ENCODE results near the gene ZDHHC11B.

DNA sequence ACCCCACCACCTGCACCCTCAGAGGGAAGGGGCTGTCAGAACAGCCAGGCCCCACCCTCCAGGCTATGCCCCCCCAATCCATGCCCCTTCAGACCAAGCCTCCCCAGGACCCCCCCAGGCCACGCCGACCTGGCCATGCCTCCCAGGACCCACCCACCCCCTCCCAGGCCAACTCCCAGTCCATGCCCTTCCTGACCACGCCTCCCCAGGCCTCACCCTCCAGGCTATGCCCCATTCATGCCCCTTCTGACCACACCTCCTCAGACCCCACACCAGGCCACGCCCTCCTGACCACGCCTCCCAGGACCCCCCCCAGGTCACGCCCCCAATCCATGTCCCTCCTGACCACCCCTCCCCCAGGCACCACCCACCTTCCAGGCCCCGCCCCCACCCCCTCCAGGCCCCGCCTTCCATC, 119.0 kb downstream of the ZDHHC11B start:
- TF ChIP-seq, protein P1, sequence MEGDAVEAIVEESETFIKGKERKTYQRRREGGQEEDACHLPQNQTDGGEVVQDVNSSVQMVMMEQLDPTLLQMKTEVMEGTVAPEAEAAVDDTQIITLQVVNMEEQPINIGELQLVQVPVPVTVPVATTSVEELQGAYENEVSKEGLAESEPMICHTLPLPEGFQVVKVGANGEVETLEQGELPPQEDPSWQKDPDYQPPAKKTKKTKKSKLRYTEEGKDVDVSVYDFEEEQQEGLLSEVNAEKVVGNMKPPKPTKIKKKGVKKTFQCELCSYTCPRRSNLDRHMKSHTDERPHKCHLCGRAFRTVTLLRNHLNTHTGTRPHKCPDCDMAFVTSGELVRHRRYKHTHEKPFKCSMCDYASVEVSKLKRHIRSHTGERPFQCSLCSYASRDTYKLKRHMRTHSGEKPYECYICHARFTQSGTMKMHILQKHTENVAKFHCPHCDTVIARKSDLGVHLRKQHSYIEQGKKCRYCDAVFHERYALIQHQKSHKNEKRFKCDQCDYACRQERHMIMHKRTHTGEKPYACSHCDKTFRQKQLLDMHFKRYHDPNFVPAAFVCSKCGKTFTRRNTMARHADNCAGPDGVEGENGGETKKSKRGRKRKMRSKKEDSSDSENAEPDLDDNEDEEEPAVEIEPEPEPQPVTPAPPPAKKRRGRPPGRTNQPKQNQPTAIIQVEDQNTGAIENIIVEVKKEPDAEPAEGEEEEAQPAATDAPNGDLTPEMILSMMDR (IDR thresholded peaks at IDR 0.05), result no peak
- no peak for TF ChIP-seq POLR2A (IDR thresholded peaks at IDR 0.05)
